Hematopoietic multipotent progenitor cell treated with erythropoietin and hydrocortisone succinate and interleukin-3 and kit ligand, for 17 days (in vitro differentiated cells): ENCODE results near the gene TGM6.

Experiments
- DNase-seq: peaks from one replicate; pipeline ENCODE4 v3.0.0-alpha.2; 2015; ENCODE audit warnings: low spot score

TGM6 gene

DNA sequence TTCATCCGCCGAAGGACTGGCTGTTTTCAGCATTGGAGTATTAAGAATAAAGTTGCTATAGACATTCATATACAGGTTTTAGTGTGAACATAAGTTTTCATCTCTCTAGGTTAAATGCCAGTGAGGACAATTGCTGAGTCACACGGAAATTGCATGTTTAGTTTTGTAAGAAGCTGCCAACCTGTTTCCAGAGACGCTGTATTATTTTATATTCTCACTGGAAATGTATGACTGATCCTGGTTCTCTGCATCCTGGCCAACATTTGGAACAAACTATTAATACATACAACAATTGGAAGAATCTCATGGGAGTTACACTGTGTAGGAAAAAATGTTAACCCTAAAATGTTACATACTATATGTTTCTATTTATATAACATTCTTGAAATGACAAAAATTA, 16.7 kb upstream of the TGM6 start:
- no peak for DNase-seq

DNA sequence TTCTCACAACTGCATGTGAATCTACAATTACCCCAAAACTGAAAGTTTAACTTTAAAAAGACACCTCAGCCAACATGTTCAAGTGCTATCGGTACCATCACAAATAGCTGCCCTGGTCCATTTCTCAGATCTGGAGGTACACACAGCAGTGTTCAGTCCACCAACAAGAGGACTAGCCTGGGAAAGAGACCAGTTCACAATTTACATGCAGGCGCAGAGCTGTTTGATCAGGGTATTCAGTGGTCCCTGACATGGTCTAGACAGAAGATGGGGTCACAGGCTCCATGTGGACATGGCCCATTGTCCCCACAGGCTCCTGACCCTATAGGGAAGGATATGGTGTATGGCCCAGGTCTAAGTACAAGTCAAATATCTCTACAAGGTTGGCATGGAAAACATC, 15.6 kb upstream of the TGM6 start:
- no peak for DNase-seq

DNA sequence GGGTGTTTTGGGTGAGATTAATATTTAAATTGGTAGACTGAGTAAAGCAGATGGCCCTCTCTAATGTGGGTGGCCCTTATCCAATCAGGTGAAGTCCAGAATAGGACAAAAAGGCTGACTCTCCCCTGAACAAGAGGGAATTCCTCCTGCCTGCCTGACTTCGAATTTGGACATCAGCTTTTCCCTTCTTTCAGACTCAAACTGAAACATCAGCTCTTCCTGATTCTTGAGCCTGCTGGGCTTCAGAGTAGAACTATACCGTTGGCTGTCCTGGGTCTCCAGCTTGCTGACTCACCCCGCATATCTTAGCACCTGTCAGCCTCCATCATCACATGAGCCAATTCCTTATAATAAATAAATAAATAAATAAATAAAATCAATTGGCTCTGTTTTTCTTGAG, 15.0 kb upstream of the TGM6 start:
- DNase-seq: no peak

DNA sequence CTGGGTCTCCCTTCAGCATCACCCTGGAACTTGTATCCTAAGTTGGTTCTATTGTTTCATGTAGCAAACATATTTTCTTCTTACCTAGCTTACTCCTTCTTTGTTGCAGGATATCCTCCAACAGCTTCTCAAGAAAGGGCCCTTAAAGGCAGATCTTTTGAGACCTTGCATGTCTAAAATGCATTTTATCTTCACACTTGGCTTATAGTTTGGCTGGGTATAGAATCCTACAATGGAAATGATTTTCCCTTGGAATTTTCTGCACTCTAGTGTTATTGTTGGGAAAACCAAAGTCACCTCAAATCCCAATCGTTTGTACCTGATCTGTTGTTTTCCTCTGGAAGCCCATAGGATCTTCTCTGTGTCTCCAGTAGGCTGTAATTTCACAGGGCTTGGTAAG, 12.1 kb upstream of the TGM6 start:
- no peak for DNase-seq

DNA sequence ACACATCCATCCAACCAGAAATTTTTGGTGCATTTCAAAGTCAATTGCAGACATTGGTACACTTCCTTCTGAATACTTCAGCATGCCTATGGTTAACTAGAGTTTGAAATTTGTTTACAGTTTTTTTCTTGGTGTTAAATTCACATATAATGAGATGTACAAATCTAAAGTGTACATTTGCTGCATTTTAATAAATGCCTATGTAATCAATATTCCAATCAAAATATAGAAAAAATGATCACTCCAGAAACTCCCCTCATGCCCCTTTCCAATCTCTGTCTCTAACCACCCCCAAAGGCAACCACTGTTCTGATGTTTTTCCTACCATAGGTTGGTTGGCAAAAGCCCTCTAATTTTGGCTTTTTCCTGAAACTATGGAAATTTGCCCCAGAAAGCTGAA, 7.6 kb upstream of the TGM6 start:
- DNase-seq: no peak

DNA sequence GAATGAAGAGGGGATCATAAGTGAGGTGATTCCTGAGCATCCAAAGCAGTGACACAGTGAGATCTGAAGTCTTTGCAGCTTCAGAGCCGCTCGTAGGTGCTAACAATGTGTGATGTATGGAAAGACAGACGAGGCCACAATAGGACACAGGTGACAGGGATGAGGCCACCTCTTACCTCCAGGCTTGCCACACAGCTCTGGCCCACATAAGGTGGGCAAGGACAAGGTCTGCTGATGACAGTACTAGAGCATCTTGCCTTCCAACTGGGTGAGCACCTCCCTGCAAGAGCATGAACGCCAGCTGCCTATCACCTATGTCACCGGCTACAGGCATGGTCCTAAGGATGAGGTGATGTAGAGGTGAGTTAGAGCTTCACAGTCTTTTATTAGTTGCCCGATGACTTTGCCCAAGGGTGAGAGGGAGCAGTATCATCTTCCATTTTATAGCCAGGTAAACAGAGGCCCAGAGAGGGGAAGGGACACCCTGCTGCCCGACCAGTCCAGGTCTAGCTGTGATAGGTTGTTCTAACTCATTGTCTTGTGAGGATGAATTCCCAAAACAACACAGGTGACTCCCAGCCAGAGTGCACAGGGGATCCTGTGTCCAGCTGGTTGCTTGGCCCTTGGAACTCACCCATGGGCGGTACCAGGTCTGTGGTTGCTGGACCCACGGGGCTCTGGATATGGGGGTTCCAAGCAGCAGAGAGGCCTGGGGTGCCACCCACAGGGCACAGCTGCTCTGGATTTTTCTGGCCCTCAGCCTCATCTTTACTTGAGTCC, 6.2 kb upstream of the TGM6 start:
- no peak for DNase-seq

DNA sequence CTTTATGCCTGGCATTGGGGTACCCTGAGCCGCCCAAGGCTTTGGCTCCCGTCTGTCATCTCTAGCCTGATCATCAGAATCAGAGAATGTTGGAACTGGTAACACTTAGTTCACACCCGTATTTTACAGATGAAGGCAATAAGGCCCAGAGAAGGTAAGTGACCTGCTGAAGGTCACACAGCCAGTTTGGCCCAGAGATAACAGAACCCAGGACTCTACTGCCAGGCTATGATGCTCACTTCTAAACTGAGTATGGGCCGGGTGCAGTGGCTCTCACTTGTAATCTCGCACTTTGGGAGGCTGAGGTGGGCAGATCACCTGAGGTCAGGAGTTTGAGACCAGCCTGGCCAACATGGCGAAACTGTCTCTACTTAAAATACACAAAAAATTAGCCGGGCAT, 1.8 kb upstream of the TGM6 start:
- no peak for DNase-seq

DNA sequence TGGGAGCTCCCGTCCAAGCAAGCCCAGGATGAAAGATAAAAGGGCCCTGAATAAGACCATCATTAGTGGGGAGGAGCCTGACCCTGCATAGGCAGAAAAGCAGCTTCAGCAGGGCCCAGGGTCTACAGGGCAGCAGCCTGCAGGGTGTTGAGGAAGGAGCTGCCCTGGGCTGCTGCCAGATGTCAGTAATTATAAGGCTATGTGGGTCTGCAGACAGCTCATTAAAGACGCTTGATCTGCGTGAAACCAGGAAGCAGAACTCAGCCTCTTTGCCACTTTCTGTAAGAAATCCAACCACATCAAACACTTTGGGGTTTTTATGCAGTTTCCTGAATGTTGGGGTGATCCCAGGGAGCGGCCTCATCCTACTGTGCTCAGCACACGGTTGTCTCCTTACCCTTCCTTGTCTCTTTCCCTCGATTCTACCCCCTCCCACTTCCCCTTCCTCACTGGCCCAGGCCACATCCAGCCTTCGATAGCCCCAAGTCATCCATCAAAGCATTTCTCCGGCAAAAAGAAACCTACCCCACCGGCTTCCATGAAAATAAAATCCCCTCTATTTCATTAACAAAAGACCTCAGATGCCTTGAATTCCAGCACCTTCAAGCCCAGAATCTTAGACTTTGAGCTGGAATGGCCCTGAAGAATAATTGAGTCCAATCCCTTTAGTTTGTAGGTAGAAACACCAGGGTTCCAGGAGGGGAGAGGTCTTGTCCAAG, 1.0 kb upstream of the TGM6 start:
- no peak for DNase-seq

DNA sequence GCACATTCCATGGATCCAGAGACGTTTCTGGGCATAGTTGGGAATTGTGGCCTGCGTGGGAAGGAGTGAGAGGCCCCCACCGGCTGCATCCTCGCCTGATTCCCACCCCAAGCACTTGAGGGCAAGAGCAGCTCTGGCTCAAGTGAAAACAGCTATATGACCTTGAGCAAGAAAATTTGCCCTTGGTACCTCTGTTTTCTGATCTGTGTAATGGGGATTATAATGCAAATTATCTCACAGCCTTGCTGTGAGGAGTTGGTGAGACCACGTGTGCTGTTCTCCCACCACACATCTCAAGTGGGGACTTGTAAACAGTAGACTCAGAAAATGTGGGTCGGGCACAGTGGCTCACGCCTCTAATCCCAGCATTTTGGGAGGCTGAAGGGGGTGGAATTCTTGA, 602 bp downstream of the TGM6 start:
- no peak for DNase-seq

DNA sequence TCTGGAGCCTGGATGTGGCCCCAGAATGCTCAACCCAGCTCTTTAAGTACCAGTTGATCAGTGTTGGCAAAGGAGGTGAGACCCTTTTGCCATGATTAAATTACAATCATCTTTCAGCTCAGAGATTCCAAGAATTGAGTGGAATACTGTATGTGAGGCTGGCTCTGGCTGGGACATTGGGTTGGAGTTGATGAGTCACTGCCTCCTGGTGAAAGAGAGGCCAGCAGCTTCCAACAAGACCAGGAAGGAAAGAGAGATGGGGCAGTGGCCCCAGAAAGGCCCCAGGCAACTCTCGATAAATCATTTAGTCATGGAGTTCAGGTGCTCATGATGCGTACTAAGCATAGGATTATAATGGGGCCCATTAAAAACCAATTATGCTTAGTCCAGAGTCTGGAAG, 2.1 kb downstream of the TGM6 start:
- DNase-seq: no peak

DNA sequence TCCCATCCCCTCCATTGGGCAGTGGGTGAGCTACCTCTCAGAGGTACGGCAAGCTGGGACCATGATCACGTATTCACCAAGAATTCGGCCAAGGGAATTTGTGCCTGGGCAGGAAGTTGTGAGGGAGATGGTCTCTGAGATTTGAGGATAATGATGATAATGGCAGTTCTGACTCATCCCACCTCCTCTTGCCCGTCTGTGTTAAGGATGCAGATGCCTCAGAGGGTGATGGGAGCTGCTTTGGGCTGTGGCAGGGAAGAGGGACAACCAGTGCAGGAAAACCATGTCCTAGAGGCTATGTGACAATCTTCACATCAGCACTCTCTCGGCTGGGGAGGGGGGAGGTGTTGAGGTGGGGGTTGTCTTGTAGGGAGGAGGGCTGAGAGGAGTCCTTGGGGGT, 4.3 kb downstream of the TGM6 start:
- no peak for DNase-seq

DNA sequence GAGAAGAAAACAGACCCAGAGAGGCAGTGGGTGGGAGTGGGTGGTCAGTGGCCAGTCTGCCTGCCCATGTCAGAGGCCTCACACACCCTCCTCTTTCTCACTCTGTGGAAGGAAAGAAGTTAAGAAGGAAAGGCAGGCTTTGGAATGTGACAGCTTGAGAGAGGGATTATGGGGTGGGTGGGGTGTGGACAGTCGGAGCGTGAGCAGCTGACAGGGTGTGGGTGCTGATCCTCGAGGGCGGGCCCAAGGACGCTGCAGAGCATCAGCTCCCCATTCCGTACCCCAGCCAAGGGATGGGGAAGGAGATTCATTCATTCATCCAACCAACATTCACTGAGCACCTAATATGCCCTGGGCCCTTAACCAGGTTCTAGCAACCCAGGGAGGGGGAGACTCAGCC, 4.8 kb downstream of the TGM6 start:
- no peak for DNase-seq

DNA sequence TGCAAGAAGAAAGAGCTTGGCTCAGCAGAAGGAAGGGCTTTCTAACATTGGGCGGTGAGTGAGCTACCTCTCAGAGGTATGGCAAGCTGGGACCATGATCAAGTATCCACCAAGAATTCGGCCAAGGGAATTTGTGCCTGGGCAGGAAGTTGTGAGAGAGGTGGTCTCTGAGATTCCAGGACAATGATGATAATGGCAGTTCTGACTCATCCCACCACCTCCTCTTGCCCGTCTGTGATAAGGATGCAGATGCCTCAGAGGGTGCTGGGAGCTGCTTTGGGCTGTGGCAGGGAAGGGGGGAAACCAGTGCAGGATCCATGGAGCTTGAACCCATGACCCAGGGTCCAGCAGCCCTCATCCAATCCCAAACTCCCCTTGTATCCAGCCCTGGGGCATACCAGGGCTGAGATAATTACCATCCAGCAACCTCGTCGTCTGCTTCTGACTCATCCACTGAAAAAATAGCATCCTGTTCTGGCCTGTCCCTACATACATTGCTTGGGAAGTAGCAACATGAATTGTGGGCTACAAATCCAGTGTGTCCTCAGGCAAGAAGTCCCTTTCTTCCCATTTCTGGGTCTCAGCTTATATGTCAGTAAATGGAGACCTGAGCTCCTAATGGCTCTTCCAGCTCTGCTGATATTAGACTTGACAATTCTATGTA, 5.9 kb downstream of the TGM6 start:
- no peak for DNase-seq

DNA sequence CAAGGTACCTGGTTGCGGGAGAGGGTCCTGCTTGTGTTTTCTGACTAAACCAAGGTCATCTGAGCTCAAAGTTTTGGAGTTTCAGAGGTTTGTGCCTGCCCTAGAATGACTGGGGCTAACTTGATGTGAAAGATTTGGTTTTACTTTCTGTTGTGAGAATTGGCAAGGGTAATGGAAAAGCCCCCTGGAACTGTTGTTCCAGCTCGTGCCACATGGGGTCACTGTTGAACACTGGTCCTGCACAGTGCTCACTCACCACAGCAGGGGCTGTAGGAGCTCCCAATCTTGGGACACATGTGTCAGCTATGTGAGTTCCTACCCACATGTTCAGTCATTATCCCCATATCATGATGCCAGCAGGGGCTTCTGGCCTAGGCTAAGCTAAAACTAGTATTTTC, 6.5 kb downstream of the TGM6 start:
- DNase-seq: peak; percentile 27

DNA sequence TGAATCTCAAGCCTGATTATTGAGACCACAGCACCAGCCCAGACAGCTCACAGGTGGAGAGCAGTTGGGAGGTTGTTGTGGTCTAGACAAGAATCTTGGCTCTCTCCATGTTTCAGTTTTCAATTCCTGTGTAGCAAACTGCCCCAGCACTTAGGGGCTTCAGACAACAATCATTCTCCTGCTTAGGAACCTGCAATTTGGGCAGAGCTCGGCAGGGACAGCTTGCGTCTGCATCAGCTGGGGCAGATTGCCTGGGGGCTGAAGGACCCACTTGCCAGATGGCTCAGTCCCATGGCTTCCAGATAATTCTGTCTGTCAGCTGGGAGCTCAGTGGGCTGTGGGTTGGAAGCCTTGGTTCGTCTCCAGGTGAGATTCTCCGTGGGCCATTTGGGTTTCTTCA, 6.9 kb downstream of the TGM6 start:
- DNase-seq: no peak

DNA sequence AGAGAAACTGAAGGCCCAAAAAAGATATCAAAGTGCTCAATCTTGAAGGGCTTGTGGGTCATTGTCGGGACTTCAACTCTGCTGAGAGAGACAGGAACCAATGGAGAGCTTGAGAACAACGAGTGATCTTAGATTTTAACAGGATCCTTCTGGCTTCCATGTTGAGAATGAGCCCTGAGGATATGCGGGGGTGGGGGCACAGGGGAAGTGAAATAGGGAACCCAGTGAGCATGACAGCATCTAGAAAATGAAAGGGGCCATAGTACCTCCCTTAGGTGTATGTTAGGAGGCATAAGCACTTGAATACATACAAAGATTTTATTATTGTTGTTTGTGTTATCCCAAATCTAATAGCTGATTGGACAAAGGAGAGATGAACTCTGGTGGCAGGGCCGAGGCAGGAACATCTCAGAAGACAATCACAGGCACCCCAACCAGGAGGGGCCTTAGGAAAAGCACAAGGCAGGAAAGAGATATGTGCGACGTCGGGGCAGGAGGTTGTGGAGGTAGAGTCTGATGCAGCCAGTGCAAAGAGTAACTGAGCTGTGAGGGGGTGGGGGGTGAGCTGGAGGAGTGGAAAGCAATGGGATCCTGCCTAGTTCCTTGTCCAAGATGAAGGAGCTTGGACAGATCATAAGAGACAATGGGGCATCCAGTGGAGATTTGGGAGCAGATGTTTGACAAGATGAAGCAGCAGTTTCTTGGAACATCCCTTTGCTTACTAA, 10.4 kb downstream of the TGM6 start:
- no peak for DNase-seq

DNA sequence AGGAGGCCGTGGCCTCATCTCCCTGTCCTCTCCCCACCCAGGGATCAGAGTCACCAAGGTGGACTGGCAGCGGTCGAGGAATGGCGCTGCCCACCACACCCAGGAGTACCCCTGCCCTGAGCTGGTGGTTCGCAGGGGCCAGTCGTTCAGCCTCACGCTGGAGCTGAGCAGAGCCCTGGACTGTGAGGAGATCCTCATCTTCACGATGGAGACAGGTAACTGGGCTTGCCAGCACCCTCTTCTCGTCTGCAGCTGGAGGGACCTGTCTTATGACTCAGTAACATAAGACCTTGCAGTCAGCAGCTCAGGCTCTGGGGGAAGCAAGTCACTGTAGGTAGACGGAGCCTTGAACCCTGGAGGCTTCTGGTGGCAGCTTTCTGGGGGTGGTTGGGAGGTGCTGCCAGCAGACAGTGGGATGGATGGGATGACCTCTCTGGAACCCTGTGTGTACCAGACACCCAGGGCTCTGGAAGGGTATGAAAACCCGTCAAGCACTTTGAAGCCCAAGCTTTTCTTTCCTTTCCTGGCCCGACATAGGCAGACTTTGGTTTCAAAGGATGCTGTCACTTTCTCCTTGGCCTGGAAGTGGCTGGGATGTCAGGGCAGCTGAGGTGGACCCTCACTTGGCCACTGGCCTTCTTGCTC, 13.8 kb downstream of the TGM6 start:
- DNase-seq: no peak

DNA sequence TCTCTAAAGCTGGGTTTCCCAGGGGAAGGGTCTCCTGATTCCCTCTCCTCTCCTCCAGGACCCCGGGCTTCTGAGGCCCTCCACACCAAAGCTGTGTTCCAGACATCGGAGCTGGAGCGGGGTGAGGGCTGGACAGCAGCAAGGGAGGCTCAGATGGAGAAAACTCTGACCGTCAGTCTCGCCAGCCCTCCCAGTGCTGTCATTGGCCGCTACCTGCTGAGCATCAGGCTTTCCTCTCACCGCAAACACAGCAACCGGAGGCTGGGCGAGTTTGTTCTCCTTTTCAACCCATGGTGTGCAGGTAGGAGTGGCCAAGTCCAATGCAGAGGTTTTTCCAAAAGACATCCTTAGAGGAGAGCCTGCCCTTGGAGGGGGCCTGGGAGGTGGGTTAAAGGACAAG, 14.4 kb downstream of the TGM6 start:
- no peak for DNase-seq

DNA sequence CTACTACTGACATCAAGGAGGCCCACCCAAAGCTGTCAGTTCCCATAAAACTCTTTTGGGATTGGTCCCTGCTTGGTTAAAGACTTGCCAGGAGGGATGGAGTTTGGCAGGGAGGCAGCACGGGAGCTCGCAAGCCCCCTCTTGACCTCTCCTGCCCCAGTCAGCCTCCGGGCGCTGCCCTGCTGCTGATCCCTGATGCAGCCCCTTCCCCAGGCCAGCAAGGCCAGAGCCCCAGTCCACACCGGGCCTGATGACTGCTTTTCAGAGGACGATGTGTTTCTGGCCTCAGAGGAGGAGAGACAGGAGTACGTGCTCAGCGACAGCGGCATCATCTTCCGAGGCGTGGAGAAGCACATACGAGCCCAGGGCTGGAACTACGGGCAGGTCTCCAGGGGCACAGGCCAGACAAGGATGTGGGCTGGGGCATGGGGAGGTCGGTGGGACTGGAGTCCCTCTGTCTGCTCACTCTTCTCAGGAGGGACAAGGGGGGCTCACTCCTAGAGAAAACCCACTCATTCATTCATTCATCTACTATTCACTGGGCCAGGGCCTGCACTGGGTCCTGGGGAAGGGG, 15.6 kb downstream of the TGM6 start:
- DNase-seq: no peak

DNA sequence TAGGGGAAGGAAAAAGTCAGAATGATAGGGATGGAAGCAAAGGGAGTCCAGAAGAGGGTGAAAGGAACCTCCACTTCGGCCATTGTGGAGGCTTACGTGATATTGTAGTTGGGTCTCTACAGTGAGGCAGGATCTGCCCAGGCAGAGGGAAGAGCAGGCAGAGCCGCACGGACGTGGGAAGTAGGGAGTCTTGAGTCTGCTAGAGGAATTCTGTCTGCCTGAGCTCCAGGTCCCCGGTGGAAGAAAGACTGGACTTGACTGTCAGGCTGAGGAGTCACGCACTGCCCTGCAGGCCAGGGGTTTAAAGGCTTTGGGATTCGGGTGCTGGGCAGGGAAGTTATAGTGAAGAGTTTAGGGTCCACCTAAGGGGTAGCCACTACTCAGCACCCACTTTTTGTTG, 16.4 kb downstream of the TGM6 start:
- no peak for DNase-seq

DNA sequence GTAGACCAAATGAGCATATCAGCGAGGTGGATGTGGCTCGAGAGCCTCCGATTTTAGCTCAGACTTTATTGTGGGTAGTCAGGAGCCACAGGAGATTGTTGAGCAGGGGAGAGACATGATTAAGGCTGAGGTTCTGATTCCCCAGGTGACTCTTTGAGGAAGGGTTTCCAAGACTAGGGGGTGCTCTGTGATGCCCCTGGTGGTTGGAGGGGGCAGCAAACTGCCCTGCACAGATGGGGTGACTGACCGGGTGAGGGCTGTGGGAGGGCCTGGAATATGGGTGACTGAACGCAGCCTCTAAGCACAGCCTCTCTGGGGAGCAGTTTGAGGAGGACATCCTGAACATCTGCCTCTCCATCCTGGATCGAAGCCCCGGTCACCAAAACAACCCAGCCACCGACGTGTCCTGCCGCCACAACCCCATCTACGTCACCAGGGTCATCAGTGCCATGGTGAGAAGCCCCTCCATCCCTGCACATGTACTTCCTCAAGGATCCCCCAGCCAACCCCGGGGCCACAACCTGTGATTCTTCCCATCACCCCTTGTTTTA, 17.0 kb downstream of the TGM6 start:
- no peak for DNase-seq

DNA sequence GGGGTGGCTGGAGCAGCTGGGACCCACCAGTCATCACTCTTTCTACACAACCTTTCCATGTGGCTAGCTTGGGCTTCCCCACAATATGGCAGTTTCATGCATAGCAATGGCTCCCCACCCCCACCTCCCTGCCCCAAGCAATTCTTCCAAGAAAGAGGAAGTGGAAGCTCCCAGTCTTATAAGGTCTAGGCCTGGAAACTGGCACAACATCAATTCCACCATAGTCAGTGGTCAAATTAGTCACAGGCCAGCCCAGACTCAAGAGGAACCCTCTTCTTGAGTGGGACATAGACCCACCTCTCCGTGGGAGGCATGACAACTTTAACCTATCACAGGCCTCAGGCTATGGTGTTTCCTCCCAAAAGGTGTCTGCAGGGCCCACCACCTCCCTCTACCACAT, 17.7 kb downstream of the TGM6 start:
- no peak for DNase-seq
